Activated naive CD8-positive, alpha-beta T cell treated with anti-CD3 and anti-CD28 coated beads, Interleukin-2, amount 50 U/mL, for 16 hours (primary cell): Measurements from ENCODE around the gene OGFR.

ENCODE experiments used
- DNase-seq: peaks from one replicate; pipeline ENCODE4 v3.0.0-alpha.2; 2020; ENCODE audit warnings: low read depth, low spot score

Gene OGFR

DNA sequence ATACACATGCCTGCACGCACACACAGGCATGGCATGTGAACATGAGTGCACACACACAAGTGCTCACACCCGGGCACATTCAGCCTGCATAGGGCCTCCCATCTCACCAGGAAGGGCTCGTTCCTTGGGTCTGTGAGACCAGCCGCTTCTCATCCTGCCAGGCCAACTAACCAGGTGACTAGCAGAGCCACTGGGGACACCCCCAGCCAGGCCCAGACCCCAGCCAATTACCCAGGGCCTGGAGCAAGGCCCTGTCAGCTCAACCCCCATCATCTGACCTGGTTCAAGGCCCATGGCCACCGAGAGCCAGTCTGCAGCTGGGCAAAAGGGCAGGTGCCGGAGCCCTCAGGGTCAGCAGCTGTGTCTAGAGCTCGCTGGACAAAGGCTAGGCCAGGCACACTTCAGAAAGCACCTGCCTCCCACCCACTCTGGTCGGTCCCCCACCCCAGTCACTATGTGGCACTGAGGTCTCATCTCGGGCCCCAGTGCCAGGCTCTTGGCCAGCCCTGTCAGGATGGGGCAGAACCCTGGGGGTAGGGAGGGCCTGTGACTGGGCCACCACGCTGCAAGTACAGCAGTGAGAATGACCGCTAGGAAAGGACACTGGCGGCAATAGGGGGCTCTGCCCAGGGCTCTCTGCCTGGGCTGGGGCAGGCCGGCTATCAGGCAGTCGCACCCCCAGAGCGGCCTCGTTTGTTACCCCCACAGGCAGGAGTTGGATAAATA lies 35.1 kb upstream of the OGFR start:
- no peak for DNase-seq

DNA sequence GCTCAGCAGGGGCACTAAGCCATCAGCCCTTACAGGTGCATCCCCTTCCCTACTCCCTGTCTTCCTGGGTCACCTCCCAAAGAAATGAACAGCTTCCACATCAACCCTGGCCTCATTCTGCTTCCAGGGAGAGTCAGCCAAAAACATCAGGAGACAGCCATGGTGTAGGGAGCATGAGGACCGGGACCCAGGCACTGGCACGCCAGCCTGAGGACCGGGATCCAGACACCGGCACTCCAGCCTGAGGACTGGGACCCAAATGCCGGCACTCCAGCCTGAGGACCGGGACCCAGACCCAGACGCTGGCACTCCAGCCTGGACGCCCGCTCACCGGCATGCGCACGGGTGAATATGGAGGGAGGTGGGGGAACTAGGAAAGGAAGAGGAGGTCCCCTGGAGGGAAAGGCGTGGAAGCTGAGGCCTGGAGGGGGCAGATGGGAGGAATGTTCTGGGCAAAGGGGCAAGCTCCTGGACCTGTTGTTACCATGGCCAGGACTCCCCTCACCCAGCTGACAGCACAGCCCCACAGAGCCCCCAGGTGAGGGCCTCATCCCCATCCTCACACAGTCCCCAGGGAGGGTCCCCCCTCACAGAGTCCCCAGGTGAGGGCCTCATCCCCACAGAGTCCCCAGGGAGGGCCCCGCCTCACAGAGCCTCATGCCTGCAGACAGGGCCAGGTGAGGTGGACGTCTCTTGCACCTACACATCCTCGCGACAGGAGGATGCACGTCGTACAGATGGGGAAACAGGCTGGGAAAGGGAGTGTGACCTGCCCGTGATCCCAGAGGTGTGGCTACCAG lies 34.3 kb upstream of the OGFR start:
- DNase-seq = no peak

DNA sequence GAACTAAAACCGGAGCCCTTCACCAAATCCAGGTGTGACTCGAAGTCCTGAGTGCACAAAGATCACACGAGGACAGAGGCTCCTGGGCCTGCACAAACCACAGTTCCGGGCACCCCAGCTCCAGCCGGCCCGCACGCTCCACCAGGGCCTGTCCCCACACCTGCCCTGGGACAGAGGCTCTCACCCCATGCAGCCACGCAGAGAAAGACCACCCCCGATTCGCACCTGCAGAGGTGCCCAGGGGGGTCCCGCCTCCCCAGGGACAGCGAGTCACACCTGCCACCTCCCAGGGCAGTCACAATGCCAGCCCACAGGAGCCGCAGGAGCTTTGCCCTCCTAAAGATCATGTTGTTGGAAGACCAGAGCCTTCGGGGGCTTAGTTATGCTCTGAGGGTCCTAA lies 33.7 kb upstream of the OGFR start:
- DNase-seq = no peak

DNA sequence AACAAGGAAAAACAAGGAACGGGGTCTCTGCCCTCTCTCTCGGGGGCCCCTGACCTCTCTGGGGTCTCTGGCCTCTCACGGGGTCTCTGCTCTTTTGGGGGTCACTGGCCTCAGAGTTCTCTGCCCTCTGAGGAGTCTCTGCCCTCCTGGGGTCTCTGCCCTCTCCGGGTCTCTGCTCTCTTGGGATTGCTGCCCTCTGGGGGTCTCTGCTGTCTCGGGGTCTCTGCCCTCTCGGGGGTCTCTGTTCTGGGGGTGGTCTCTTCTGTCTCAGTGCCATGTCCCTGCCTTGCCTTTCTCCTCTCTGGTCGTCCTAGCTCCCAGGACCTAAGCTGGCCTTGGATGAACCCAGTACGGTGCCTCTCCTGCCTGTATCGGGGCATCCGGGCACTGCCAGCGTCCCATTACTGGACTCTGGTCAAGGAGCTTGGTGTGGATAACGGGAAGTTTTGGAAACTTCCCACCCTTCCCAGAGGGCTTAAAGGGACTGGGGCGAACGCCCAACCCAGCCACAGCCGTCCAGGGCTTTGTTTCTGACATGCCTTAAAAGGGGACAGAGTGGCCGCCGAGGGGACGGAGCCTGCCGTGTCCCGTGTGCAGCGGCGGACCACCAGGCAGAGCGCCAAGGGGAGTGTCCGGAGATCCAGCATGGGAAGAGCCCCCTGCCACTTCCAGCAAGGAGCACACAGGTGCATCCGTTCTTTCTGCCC lies 33.1 kb upstream of the OGFR start:
- DNase-seq = no peak

DNA sequence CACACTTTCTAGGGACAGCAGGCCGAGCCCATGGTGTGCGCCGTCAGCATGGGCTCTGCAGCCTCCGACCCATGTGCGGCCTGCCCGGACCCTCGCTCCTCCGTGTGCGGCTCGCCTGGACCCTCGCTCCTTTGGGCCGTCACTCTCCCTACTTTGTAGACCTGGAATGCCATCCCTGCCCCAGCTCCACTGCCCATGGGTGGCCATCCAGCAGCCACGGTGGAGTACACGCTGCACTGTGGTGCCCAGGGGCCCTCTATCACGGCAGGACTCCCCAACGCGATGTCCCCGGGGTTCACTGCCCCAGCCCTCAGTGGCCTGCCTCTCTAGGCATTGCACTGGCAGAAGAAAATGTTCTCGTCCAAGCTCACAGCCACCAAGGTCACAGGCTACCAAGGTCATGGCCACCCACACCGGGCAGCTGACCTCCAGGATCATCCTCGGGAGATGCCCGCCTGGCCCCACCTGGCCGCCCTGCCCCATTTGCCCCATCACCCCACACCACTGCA lies 32.5 kb upstream of the OGFR start:
- no peak for DNase-seq

DNA sequence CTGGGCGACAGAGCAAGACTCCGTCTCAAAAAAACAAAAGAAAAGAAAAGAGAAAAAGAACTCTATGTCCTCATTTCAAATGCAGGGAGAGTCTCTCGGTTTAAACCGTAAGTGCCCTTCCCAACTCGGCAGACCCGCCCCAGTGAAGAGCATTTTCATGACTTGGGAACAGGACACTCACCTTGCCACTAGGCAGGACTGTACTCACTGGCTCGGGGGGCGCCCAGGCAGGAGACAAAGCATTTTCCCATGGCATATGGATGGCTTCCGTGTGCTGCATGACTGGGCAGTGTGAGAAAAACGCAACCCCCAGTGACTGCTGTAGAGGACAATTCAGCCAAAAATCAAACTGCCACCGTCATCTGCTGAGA lies 32.0 kb upstream of the OGFR start:
- DNase-seq = no peak

DNA sequence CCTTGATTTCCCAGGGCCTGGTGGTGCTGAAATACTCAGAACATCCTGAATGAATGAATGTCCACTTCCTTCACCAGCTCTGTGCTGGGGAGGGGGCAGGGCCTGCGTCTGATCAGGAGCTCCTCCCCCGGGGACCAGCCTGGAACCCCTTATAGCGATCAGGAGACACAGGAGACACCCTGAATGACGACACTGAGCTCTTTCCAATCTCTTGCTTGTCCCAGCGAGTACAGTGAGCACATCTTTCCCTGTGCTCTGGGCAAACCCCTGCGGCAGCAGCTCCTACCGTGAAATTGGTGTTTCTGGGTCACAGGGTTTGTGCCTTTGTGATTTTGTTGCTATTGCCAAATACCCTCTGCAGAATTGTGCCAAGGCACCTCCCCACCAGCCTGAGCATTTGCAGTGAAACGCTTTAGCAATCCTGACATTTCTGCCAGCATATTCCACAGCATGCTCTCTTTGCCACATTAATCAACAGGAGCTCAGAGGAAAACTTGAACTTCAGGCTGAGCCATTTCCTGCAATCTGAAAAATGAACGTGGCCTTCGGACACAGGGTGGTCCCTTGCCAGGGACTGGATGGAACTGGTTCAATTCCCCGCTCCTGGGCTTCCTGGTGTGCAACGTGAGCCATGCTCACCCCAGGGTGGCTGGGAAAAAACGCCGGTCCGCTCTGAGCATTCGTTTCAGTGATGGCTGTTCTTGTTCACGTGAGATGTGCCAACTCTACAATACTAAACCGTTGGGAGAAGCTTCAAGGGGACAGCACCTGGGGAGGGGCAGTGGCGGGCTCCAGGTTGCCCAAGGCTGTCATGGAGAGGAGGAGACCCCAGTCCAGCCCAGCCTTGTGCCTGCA lies 31.4 kb upstream of the OGFR start:
- DNase-seq = no peak

DNA sequence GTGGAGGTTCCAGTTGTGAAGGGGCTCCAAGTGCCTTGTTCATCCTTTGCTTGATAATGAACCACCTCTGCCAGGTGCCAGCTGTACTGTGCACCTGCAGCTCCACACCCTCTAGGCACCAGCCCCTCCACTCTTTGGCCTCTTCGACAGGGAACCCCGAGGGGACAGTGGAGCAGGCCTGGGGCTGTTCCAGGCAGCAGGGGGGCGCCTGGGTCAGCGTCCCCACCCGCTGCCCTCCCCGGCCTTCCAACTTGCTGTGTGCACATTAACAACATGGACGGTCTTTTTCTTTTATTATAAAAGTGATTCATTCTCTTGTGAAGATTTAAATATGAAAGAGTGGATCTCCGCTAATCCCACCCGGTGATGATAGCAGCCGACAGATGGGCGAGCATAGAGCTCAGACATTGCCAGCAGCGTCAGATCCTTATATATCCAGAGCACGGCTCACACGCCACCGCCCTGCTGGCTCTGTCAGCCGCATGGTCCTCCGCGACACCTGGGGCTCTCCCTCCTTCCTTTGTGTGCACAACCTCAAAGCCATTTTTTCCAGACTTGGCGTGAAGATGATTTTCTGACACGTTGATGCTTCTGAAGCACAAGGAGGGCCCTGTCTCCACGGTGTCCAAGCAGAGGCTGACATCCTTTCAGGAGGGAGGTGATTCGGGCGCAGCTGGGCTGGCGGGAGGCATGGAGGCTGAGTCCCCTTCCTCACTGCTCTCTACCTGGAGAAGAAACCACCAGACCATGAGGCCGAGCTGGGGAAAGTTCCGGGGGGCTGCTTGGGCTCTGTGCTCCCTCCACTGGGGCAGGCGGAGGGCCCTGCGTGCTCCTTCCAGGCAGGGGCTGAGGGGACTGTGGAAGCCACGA lies 30.6 kb upstream of the OGFR start:
- no peak for DNase-seq

DNA sequence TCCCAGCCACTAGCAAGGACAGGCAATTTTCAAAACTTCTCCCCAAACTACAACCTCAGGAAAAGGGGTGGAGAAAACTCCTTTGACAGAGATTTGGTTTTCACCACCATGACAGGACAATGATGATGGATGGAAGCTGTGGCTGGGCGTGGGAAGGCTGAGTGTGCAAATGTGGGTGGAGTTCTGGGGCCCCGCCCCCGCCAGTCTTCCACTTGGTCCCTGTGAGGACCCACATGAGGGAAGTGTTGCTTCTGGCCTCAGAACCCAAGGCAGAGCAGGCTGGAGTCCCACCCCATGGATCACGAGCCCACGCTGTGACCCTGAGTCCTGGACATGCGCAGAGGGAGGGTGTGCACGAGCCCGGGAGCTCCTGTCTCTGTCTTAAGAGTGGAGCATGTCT lies 29.9 kb upstream of the OGFR start:
- no peak for DNase-seq

DNA sequence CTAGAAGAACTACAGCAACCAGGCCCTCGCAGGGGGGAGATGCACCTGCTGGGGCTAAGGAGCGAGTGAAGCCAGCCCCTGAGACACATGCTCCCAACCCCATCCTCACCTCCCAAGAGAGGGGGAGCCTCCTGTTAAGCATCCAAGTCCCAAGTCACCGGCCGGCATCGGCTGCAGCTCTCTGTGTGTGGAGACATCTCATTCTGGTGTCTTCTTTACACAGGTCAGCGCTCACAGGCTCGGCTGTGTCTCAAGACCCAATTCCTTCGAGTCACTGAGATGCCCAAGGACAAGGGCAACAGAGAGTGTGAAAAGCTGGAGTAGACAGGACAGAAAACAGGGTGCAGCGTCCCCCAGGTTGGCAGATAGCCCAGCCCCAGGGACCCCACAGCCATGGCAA lies 29.4 kb upstream of the OGFR start:
- no peak for DNase-seq

DNA sequence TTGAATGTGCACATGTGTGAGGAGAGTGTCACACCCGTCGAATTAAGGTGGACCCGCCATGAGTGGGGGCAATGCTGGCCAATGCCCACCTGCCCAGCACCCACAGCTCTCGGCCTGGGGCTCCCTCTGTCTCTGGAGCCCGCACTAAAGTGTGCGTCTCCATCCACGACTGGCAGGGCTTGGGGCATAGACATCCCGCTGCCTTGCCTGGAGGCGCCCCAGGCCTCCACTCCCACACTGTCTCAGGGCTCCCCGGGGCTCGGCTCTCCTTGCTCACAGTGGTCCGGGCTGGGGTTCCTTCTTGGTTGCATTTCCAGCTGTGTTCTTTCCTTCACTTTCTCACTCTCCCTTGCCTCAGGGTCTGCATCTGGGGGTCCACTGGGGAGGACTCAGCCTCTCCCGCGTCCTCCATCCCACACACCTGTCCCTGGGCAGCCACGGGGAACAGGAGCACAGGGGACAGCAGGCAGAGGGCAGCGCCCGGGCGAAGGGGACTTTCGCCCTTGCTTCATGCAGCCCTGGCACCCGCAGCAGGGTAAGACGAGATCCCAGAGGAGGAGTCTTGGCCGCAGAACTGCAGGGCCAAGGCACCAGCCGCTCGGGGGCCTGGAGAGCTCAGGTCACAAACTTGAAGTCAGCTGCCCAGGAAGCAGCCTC lies 28.5 kb upstream of the OGFR start:
- DNase-seq = no peak

DNA sequence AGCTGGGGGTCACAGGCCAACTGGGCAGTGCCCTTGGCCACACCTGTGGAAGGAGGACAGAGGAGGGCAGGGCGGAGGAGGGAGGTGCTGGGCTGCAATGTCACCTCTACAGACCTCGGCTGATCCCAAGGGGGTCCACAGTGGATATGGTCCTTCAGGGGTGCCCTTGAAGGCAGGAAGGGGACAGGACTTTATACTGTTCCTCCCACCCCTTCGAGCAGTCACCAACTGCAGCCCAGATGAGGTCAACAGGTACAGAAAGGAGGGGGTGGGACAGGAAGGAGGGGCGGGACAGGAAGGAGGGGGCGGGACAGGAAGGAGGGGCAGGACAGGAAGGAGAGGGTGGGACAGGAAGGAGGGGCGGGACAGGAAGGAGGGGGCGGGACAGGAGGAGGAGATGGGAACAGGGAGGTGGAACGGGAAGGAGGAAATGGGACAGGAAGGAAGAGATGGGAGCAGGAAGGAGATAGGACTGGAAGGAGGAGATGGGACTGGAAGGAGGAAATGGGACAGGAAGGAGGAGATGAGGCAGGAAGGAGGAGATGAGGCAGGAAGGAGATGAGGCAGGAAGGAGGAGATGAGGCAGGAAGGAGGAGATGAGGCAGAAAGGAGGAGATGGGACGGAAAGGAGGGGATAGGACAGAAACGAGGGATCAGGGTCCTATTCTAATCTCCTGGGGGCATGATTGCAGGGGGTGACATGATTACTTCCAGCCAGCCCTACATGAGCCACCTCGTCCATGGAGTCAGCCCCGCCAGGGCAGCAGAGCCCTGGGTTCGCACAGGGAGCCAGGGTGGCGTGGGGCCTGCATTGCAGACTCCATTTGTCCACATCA lies 27.7 kb upstream of the OGFR start:
- peak; percentile 27 for DNase-seq

DNA sequence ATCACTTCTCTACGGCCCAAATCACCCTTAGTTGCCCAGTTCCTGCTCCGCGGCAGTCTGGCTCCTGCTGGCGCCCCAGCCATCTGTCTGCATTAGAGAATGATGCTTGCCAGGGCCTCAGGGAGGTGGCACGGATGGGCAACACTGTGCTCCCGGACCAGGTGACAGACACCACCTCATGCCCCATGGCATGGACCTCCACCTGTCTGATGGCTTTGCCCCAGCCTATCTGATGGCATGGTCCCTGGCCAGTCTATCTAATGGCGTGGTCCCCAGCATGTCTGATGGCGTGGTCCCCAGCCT lies 27.2 kb upstream of the OGFR start:
- no peak for DNase-seq

DNA sequence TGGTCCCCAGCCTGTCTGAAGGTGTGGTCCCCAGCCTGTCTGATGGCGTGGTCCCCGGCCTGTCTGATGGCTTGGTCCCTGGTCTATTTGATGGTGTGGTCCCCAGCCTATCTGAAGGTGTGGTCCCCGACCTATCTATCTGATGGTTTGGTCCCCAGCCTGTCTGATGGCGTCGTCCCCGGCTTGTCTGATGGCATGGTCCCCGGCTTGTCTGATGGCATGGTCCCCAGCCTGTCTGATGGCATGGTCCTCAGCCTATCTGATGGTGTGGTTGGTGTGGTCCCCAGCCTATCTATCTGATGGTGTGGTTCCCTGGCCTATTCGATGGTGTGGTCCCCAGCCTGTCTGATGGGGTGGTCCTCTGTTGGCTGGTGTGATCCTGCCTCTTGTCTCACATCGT lies 26.6 kb upstream of the OGFR start:
- DNase-seq = no peak

DNA sequence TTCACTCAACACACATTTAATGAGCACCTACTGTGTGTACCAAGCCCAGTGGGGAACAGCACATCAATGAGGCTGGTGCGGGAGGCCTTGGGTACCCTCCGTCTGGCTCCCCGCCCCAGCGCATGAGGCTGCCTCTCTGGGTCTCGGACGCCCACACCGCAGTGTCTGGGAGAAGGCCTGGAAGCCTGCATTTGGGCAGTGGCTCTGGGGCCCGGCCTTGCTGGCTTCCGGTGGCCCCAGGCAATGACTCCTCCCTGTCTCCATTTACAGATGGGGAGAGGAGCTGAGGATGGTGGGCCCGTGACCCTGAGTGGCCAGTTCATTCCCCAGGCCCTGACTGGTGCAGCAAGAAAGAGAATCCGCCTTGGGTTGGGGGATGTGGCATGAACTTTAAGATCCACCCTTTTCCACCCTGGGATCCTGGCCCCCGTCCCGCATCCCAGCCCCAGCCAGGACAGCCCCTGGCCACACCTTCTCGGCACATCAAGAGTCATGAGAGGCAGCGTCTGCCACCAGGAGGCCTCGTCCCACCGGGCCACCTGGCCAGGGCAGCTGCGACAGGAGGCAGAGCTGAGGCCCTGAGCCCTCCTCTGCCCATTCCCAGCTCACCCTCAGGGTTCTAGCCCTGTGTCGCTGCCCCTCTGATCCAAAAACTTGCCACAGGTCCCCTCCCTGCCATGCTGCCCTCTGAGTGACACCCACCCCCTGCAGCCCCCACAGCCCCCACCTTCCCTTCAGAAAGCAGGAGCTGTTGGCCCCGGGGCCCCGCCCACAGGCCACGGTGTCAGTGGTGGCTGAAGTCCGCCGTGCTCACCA lies 25.8 kb upstream of the OGFR start:
- DNase-seq = no peak

DNA sequence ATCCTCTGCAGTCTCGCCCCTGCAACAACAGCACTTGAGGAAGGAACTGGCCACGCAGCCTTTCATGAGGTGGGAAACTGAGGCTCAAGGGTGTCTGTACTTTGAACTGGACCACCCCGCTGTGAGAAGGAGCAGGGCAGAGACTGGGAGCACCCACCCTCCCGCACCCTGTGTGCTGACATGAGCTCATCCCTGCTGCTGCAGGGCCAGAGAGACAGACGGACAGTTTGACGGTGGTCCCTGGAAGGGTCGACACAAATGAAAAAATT lies 25.3 kb upstream of the OGFR start:
- no peak for DNase-seq

DNA sequence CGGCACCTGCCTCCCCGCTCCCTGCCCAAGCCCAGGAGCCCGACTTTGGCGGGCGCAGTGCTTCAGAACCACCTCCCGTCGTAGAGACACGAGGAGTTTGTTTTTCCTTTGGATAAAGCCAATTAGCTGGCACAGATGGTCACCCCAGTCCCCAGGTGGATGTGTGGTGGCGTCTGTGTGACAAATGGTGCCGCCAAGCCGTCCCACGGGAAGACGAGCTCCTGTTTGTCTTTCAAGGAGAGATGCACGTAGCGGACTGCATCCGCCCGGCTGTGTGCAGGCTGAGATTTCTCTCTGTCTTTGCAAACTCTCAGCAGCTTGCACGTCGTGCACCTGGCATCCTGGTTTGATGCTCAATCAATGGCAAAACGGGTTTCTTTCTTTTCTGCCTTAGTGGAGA lies 24.4 kb upstream of the OGFR start:
- DNase-seq = no peak

DNA sequence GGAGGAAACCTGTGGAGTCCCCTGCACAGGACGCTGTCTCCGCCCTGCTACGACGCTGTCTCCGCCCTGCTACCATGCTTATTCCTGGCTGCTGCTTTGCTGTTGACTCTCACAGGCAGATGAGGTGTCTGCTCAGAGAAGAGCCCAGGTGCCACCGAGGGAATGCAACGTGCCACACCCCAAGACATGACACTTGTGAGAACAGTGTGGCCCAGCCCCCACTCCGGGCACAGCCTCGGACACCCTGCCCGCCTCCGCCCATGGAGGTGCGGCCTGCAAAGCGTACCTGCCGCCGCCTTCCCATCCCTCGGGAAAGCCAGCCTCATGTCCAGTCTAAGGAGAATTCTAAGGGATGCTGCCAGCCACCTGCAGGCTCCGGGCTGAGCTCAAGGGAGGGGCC lies 23.9 kb upstream of the OGFR start:
- DNase-seq = no peak
